SJSA1 (cell line): ENCODE measurements around the gene IMP3. TPM values are rescaled to one million over a fixed set of nuclear protein-coding genes. Genes with fewer than 3 reads are reported as not detected.

Experiments used
- DNase-seq, 2 experiments: peaks; one replicate each; pipeline ENCODE4 v3.0.0-alpha.2; 2015 to 2020; ENCODE audit warnings: low spot score in 2 of 2, low read depth in 1 of 2
- H3K27ac ChIP-seq: fragments of 250-450 bp; sonication (Bioruptor Pico); 2 replicates; pipeline ENCODE4 v1.5.1; 2020; ENCODE audit warnings: mild to moderate bottlenecking, moderate library complexity
- H3K27me3 ChIP-seq: fragments of 250-450 bp; sonication (Bioruptor Pico); replicated peaks from 2 replicates; pipeline ENCODE4 v1.5.1; 2020; ENCODE audit warnings: mild to moderate bottlenecking, moderate library complexity
- H3K36me3 ChIP-seq: fragments of 250-450 bp; sonication (Bioruptor Pico); 2 replicates; pipeline ENCODE4 v1.5.1; 2020; ENCODE audit warnings: mild to moderate bottlenecking
- H3K4me1 ChIP-seq: fragments of 250-450 bp; sonication (Bioruptor Pico); replicated peaks from 2 replicates; pipeline ENCODE4 v1.6.1; 2021; ENCODE audit warnings: mild to moderate bottlenecking
- H3K4me3 ChIP-seq: fragments of 250-450 bp; sonication (Bioruptor Pico); 2 replicates; pipeline ENCODE4 v1.5.1; 2020; ENCODE audit warnings: mild to moderate bottlenecking
- H3K9me3 ChIP-seq: fragments of 250-450 bp; sonication (Bioruptor Pico); replicated peaks from 2 replicates; pipeline ENCODE4 v1.5.1; 2020; ENCODE audit warnings: mild to moderate bottlenecking
- total RNA-seq: library from RNA; depleted of rRNA; stranded (reverse); fragments of >200 nt; shearing (Covaris generic); gene quantifications from 2 replicates; pipeline ENCODE4 v1.2.3, GENCODE V29; 2014

IMP3 gene
- total RNA-seq, 1 experiment from 2014 or later = 101 TPM

DNA sequence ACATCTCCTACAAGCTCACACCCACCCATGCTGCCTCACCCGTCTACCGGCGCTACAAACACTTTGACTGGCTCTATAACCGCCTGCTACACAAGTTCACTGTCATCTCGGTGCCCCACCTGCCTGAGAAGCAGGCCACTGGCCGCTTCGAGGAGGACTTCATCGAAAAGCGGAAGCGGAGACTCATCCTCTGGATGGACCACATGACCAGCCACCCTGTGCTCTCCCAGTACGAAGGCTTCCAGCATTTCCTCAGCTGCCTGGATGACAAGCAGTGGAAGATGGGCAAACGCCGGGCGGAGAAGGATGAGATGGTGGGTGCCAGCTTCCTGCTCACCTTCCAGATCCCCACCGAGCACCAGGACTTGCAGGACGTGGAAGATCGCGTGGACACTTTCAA is 9.8 kb upstream of the IMP3 start:
- DNase-seq = no peak
- Histone ChIP-seq H3K36me3 (peaks cover 46% of the 10 kb centered on the region), H3K4me3 (no peak overlapping the region), H3K4me1 (peaks cover 44% of the 10 kb centered on the region), H3K9me3 (no peaks in the 10 kb centered on the region), H3K27me3 (no peaks in the 10 kb centered on the region), H3K27ac (no peak overlapping the region)

DNA sequence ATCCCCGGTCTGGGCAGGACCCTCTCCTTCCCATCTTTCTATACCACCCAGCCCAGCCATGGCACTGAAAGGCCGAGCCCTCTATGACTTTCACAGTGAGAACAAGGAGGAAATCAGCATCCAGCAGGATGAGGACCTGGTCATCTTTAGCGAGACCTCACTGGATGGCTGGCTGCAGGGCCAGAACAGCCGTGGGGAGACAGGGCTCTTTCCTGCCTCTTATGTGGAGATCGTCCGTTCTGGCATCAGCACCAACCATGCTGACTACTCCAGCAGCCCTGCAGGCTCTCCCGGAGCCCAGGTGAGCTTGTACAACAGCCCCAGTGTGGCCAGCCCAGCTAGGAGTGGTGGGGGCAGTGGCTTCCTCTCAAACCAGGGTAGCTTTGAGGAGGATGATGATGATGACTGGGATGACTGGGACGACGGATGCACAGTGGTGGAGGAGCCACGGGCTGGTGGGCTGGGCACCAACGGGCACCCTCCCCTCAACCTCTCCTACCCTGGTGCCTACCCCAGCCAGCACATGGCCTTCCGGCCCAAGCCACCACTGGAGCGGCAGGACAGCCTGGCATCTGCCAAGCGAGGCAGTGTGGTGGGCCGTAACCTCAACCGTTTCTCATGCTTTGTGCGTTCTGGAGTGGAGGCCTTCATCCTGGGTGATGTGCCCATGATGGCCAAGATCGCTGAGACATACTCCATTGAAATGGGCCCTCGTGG is 9.2 kb upstream of the IMP3 start:
- H3K4me3 ChIP-seq = peak overlapping the region; percentile 88
- H3K9me3 ChIP-seq = no peaks in the 10 kb centered on the region
- peaks cover 44% of the 10 kb centered on the region for H3K4me1 ChIP-seq
- DNase-seq = no peak
- 0 out of 2 replicates have a peak overlapping the region, but pooled peaks have one; percentile 49 for H3K27ac ChIP-seq
- H3K27me3 ChIP-seq = no peaks in the 10 kb centered on the region
- peaks cover 46% of the 10 kb centered on the region for H3K36me3 ChIP-seq

DNA sequence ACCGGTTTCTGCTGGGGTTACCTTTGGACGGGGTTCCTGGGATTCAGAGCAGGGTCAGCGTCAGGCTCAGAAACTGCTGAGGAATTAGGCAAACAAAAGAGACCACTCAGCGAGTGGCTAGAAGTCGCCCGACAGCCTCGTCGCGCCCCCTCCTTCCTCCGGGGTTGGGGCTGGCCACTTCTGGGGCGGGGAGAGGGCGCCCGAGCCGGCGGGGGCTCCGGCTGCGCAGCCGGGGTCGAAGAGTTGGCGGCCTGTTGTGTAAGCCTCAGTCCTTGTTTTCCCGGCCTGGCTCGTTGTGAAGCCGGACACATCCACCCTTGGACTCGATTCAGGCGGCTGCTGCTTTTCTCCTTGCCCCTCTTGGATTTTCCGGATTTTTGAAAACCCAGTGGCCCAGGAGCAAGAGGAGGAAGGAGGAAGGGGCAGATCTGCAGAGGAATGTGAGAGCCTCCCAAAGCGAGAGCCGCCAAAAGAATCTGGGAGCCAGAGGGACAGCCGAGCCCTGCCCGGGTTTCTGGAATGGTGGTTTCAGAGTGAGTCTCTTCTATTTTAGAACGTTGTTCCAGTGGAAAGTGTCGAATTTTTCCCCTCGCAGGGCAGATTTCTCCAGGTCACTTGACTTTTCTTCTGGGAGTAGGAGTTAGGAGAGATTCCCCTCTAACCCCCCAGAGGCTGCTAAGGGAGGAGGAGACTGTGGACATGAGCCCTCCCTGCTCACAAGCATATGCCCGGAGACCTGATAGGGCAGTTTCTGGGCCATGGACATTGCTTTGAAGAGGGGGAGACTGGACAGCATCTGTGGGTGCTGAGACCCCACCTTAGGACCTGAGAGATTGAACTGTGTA is 8.4 kb upstream of the IMP3 start:
- peak in 1 of 2 experiments; percentile 50 for DNase-seq

DNA sequence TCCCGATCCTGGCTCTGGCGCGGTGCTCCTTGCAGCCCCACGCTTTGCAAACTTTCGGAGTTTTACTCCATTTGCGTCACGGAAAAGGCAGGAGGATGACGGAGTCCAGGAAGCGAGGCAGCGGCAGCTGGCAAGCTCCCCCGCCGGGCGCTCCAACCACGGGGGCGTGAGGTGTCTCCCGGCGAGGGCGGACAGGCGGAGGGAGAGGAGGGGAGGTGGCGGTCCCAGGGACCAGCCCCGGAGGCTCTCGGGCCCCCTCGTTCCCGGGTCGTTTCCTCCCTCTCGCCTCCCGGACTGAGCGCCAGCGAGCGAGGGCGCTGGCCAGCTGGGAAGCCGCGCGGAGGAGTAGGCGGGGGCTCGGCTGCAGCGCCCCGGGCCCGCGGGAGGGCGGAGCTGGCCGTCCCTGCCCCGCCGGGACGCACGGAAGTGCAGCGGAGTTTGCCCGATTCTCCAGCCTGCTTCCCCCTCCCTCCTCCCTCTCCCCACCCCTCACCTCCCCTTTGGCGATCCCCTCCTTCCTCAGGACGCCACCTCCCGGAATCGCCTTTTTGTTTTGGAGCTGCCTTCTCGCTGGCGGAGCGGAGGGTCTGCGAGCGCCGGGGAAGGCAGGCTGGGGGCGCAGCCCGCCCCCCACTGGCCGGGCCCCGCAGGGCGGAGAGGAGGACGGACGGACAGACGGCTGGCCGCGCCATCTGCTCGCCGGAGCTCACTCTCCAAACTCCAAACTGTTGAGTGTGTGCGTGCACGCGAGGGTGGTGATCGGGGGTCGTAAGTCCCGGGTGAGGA is 7.5 kb upstream of the IMP3 start, which contains the start of gene SNX33:
Gene SNX33 (plus strand): TSS at position 543 of the 786 bp plus-strand sequence. CDS start 1,191 bp downstream, outside the sequence.
- Histone ChIP-seq H3K27ac (peak within 1 kb of the TSS; percentile 49), H3K9me3 (no peaks in the 10 kb centered on the region), H3K36me3 (peaks cover 35% of the 10 kb centered on the region), H3K4me1 (peaks cover 44% of the 10 kb centered on the region), H3K4me3 (peak within 1 kb of the TSS; percentile 88), H3K27me3 (no peaks in the 10 kb centered on the region)
- DNase-seq = peak; percentile 77 to 80

More for the DNA sequence above, 8.4 kb upstream of the IMP3 start:
- no peaks in the 10 kb centered on the region for H3K27me3 ChIP-seq
- no peaks in the 10 kb centered on the region for H3K9me3 ChIP-seq
- H3K4me1 ChIP-seq = peaks cover 44% of the 10 kb centered on the region
- peak overlapping the region; percentile 49 for H3K27ac ChIP-seq
- H3K36me3 ChIP-seq = peaks cover 43% of the 10 kb centered on the region
- peak overlapping the region; percentile 88 for H3K4me3 ChIP-seq

DNA sequence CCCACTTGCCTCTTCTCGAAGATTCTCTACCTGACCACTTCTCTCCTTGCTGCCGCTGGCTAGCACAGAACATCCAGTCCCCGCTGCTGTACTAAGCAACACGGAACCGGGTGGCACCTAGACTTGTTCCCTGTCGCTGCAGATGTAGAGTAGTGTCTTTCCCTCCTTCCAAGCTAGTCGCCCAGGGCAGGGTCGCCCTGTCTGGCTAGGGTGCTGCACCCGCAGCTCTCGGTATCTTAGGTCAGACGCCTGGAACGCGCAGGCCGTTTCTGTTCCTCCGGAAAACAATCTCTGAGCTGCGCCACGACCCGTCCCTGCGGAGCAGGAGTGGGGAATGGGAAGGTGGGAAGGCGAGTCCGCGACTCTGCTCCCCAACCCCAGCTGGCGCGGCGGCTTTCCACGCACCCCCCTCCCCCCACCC is 6.9 kb upstream of the IMP3 start:
- H3K27me3 ChIP-seq = no peaks in the 10 kb centered on the region
- no peaks in the 10 kb centered on the region for H3K9me3 ChIP-seq
- H3K36me3 ChIP-seq = peaks cover 29% of the 10 kb centered on the region
- peaks cover 44% of the 10 kb centered on the region for H3K4me1 ChIP-seq
- peak overlapping the region; percentile 49 for H3K27ac ChIP-seq
- peak in 1 of 2 experiments; percentile 34 for DNase-seq
- peak overlapping the region; percentile 88 for H3K4me3 ChIP-seq

DNA sequence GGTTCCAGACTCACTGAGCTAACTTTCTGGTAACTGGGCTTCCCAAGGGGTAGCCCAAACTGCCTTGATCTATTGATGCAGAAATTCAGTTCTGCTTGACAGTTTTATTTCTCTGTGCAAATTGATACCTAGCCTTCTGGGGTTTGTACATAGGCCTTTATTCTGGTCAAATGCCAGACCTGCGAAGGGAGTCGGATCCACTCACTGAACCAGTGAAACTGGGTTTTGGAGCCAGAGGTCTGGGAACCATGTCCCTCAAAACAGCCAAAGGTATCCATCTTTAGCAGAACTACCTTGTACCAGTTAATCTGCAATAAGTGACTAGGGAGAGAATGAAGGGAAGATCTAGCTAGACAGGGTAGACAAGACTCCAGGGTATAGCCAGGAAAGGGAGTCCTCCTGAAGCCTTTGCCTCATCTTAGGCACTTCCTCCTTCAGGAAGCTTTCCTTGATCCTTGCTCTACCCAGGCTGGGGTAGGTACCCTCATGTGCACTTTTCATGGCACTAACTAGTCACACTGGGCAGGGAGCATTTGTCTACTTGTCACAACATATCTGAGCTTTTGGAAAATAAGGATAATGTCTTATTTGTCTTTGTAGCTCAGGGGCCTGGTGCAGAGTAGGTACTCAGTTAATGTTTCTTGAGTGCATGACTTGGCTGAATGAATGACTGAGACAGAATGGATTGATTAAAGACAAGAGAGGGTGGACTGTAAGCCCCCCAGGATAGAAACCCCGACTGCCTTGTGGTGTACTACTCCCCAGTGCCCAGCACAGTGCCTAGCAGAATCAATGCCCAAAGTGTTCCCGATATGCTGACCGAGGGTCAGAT is 6.3 kb upstream of the IMP3 start:
- no peak for DNase-seq
- Histone ChIP-seq H3K27ac (peak overlapping the region; percentile 49; the same call in 1 of the 2 replicates), H3K4me3 (peak overlapping the region; percentile 88), H3K27me3 (no peaks in the 10 kb centered on the region), H3K36me3 (peaks cover 26% of the 10 kb centered on the region), H3K9me3 (no peaks in the 10 kb centered on the region), H3K4me1 (peaks cover 40% of the 10 kb centered on the region)

DNA sequence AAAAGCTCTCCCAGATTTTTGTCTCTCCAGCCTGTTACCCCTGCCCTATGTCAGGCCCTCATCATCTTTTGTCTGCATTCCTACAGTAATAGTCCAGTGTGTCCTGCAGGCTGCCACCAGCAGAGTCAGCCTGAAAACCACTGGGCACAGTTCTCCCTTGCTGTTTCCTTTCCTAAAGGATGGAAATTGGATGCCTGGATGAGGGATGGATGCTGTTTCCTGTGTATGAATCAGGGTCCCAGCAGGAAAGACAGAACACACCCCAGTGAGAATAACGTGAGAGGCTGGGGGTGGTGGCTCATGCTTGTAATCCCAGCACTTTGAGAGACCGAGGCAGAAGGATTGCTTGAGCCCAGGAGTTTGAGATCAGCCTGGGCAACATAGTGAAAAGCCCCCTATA is 4.4 kb upstream of the IMP3 start:
- Histone ChIP-seq H3K4me1 (peaks cover 27% of the 10 kb centered on the region), H3K27me3 (no peaks in the 10 kb centered on the region), H3K27ac (no peak overlapping the region), H3K9me3 (no peaks in the 10 kb centered on the region), H3K4me3 (no peak overlapping the region), H3K36me3 (peaks cover 12% of the 10 kb centered on the region; the same call in 1 of the 2 replicates)
- DNase-seq = no peak

DNA sequence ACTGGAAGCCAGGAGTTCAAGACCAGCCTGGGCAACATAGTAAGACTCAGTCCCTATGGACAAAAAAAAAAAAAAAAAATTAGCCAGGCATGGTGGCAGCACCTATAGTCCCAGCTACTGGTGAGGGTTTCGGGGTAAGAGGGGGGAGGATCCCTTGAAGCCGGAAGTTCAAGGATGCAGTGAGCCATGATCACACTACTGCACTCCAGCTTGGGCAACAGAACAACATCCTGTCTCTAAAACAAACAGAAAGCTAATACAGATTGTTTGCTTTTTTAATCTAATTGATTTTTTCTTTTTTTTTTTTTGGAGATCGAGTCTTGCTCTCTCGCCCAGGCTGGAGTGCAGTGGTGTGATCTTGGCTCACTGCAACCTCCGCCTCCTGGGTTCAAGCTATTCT is 1.6 kb upstream of the IMP3 start:
- DNase-seq = no peak
- no peak overlapping the region for H3K4me3 ChIP-seq
- H3K36me3 ChIP-seq = peaks cover 28% of the 10 kb centered on the region
- peaks cover 24% of the 10 kb centered on the region for H3K4me1 ChIP-seq
- no peak overlapping the region for H3K27ac ChIP-seq
- no peaks in the 10 kb centered on the region for H3K27me3 ChIP-seq
- no peaks in the 10 kb centered on the region for H3K9me3 ChIP-seq

DNA sequence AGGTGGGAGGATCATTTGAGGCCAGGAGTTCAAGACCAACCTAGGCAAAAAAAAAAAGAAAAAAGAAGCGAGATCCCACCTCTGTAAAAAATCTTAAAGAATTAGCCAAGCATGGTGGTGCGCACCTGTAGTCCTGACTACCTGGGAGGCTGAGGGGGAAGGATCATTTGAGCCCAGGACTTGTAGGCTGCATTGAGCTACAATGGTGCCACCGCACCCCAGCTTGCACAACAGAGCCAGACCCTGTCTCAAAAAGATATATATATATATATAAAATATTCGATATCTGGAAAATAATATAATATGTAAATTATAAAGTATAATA is 1.1 kb upstream of the IMP3 start:
- no peak overlapping the region for H3K4me3 ChIP-seq
- H3K9me3 ChIP-seq = no peaks in the 10 kb centered on the region
- peaks cover 28% of the 10 kb centered on the region for H3K36me3 ChIP-seq
- no peak for DNase-seq
- H3K27ac ChIP-seq = no peak overlapping the region
- H3K27me3 ChIP-seq = no peaks in the 10 kb centered on the region
- H3K4me1 ChIP-seq = peaks cover 19% of the 10 kb centered on the region

DNA sequence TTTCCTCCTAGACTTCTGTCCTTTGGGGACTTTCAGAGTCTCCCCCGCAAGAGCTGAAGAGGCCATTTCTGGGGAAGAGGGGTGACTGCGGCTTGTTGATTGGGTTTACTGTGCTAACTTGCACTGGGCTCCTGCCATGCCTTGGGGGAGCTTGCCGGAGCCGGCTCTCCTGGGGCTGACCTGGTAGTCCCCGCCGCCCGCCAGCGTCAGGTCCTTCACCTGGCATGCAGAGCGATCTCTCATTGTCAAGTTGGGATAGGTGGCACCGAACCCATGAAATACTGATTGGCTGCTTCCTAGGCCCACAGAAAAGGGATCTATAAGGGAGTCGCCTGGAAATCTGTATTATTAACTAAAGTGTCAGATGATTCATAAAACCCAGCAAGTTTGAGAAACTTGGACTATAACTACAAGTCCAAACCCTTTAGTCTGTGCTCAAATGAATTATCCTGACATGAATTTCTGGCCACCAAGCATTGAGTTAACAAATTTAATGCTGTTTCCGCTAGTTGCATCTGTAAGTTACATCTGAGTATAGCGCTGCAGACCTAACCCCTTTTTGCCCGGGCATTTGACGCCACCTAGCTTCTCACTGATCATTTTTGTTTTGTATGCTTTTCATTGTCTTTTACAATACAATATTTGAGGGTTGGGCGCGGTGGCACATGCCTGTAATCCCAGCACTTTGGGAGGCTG is 607 bp upstream of the IMP3 start:
- Histone ChIP-seq H3K4me1 (peaks cover 19% of the 10 kb centered on the region), H3K4me3 (peak overlapping the region; percentile 86), H3K27me3 (no peaks in the 10 kb centered on the region), H3K9me3 (no peaks in the 10 kb centered on the region), H3K36me3 (peaks cover 28% of the 10 kb centered on the region), H3K27ac (peak overlapping the region; percentile 35)
- DNase-seq = no peak

DNA sequence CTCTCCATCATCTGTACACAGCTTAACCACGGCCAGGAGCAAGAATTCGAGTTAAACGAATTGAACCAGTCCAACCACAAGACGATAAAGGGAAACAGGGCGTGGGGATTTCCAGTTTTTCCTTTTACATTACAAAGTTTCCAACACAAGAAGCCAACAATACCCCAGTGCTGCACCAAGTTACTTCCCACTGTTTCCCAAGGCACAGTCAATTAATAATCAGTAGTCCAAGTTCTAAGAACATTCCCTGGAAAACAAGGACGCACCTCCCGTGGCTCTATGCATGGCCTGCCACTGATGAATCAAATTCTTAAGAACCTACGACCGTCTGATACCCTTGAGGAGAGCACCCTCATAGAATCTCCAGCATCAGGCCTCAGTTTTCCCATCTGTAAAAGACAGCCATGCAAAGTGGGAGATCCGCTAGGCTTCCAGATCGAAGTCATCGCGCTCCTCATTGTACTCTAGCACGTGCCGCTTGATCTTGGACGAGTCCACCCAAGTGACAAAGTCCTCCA is 774 bp downstream of the IMP3 start:
- peak overlapping the region; percentile 86 for H3K4me3 ChIP-seq
- peak overlapping the region; percentile 35 for H3K27ac ChIP-seq
- H3K9me3 ChIP-seq = no peaks in the 10 kb centered on the region
- H3K4me1 ChIP-seq = peaks cover 19% of the 10 kb centered on the region
- peak in 1 of 2 experiments; percentile 29 for DNase-seq
- peaks cover 28% of the 10 kb centered on the region for H3K36me3 ChIP-seq
- no peaks in the 10 kb centered on the region for H3K27me3 ChIP-seq

DNA sequence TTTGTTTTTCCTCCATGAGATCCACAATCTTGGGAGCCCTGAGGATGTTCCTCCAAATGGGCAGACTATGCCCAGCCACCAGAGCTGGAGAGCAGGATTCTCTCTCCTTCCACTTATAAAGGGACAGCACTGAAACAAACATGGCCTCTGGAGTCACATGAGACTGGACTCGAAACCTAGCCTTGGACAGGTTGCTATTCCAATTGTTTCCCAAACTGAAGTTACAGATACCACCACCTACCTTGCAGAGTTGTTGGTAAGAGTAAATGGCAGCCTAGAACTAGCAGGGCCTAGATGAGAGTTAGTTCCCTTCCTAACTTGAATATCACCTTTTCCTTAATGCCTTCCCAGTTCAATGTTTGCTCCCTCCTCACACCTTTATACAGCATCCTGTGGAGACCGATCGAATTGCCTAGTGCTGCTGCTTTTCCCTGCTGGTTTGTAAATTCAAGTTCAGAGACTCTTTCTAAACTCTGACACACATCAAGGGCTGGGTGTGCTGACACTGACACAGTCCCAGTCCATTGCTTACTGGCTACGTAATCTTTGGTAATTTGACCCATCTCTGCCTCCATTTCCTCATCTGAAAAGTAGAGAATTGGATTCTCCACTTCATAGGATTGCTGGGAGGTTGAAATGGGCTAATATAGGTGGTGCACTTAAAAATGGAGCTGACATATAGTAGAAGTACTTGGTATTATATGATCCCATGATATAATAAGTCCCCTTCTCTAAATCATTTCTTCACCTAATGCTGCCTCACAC is 2.6 kb downstream of the IMP3 start:
- Histone ChIP-seq H3K36me3 (peaks cover 28% of the 10 kb centered on the region), H3K9me3 (no peaks in the 10 kb centered on the region), H3K4me1 (peaks cover 19% of the 10 kb centered on the region), H3K27me3 (no peaks in the 10 kb centered on the region), H3K4me3 (no peak overlapping the region), H3K27ac (no peak overlapping the region)
- DNase-seq = no peak
